Stimulated activated CD8-positive, alpha-beta memory T cell treated with anti-CD3 and anti-CD28 coated beads, Interleukin-12 subunit alpha, Interleukin-12 subunit beta, amount 100 ng/mL, for 4 hours (primary cell): Measurements from ENCODE around the gene ZNF516.

Experiments used
- DNase-seq: peaks from one replicate; pipeline ENCODE4 v3.0.0-alpha.2; 2020; ENCODE audit warnings: low read depth

The ZNF516 gene

DNA sequence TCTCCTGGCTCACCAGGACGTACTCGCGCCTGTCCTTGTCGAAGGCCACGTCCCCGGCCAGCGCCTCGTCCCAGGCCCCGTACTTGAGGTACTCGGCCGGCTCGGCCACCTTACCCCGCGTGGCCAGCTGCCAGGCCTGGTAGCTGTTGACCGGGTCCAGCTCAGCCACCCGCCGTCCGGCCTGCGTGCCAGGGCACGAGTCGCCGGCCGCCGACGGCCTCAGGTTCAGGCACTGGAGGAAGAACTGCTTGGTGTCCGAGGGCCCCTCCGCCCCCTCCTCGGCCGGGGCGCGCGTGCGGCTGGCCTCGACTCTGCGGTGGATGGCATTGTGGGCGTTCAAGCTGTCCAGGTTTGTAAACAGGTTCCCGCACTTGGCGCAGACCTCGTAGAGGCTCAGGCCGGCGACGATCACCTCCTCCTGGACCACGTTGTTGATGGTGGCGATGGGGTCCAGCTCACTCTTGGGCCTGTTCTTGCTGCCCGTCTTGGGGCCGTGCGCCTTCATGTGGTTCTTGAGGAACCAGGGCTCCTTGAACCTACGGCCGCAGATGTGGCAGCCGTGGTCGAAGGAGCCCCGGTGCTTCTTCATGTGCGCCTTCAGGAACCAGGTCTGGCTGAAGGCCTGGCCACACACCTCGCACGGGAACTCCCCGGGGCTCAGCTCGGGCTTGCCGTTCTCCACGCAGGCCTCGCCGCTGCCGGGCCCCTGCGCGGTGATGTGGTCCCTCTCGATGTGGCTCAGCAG is 53.2 kb downstream of the ZNF516 start:
- DNase-seq: no peak

DNA sequence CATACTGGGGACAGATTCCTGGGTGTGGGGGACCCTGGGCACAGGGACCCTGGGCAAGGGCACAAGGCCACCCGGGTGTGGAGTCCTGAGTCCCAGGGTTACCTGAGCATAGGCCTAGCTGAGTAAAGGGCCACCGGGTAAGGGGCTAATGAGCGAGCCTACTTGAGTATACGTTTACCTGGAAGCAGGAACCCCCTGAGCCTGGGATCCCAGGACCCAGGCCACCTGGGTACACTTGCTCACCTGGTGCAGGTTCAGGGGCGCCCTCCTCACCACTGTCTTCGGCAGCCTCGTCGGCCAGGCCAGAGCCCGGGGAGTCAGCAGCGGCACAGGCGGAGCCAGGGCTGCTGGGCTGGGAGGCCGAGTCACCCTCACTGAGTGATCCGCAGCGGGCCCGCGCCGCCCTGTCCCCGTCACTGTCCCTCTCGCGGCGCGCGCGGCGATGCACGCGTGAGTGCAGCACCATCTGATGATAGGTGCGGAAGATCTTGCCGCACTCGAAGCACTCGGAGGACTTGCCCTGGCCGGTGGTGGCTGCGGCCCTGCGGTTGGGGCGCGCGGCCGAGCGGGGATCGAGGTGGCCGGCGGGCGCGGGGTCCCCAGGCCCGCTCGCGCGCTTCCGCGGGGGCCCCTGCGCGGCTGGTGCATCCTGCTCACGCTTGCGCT is 53.9 kb downstream of the ZNF516 start:
- DNase-seq: no peak

DNA sequence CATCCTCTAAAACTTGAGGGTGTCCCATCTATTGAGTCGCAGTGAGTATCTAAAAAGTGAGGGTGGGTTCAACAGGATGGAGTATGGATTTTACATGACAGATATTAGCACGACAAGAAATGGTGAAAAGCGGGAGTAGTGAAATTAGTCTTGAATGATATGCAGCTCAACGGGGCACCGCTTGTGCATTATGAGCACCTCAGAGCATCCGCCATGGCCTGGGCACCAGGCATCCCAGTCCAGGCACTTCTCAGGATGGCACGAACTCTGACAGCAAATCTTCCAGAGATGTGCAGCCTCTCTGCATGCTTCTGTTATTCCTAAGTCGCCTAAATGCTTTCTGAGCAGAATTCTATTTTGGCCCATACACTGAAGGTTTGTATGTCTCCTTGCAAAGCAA is 57.1 kb downstream of the ZNF516 start:
- no peak for DNase-seq

DNA sequence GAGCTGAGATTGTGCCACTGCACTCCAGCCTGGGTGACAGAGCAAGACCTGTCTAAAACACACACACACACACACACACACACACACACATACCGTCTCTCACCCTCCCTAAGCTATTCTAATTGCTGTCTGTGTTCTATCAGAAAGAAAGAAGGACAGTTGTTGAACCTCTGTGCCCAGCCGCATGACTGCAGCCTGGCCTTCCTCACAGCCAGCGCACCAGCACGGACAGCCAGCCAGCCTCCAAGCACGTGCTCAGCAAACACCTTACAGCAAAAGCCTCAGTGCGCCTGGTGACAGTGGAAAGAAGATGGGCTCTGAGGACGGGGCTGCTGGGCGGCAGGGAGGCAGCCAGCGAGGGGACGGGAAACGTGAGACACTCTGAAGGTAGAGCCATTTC is 58.0 kb downstream of the ZNF516 start:
- DNase-seq: no peak

DNA sequence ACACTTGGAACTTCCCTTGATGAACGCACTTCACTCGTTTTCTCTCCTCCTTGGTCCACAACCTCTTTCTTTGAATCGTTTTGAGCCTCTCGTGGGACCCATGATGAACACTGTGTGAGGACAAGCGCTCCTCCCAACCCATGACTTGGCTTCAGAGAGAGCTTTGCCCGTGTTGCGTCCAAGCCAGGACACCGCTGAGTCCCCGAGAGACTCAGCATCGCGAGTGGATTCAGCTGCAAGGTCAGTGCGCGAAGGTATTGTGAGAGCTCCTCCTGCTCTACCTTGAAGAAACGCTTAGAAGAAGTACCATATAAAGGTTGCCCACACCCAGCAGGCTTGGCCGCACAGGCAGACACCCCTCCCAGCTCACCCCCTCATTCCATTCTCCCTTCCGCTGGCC is 58.7 kb downstream of the ZNF516 start:
- DNase-seq: no peak

DNA sequence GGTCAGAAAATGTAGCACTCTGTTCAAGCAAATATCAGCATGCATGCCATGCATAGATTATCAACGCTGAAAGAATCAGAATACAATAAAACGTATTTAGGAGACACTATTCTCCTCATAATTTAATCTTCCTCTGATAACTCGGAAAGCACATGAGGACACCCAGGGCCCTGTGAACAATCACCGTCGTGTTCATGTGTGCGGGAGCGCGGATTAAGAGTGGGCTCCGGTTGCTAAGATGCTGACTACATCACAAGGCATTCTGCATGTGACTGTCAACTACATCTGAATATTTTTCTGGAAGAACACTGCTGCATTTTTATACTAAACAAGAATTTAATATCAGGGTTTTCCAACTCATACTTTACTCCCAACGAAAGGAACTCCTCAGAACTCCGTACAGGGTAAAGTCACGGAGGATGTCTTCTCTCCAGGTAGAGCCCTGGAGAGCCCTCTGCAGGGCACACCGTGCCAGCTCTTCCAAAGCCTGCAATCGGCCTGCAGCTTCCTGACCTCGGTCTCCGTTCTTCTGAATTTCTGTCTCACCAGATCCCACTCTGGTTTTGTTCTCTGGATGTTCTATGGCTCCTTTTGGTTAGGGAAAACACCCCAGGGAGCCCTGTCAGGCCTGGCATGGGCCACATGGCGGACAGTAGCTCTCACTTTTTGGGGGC is 59.6 kb downstream of the ZNF516 start:
- no peak for DNase-seq

DNA sequence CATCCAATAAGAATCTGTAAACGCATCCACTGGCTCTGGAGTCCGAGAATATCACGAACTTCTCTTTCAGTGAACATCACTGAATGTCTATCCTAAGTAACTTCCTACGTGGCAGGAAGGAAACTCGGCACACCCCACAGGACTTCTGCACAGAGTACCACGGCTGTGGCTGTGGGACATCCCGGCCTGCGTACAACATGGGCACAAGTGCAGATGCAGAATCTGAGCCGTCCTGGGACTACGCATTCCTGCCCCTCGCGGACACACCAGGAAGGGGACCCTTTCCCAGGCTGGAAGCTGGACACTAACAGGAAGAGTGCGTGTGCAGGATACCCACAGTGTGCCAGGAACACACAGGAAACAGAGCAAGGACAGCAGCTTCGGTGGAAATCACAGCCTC is 60.6 kb downstream of the ZNF516 start:
- DNase-seq: no peak

DNA sequence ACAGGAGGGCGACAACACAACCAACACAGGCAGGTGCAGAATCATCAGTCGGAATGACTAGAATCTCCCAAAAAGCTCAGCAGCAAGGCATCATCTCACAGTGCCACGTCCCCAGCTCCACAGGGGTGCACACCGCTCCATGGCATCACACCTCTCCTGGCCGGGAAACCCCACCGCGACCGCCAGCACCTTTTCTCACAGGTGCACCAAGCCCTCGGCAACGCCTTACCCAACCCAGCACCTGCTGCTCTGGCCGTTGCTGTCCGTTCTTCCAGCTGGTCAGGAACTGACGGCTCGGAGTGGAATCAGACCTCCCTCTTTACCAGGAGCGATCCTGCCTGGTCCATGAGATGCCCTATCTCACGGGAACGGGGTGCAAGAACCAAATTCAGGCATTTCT is 61.3 kb downstream of the ZNF516 start:
- no peak for DNase-seq

DNA sequence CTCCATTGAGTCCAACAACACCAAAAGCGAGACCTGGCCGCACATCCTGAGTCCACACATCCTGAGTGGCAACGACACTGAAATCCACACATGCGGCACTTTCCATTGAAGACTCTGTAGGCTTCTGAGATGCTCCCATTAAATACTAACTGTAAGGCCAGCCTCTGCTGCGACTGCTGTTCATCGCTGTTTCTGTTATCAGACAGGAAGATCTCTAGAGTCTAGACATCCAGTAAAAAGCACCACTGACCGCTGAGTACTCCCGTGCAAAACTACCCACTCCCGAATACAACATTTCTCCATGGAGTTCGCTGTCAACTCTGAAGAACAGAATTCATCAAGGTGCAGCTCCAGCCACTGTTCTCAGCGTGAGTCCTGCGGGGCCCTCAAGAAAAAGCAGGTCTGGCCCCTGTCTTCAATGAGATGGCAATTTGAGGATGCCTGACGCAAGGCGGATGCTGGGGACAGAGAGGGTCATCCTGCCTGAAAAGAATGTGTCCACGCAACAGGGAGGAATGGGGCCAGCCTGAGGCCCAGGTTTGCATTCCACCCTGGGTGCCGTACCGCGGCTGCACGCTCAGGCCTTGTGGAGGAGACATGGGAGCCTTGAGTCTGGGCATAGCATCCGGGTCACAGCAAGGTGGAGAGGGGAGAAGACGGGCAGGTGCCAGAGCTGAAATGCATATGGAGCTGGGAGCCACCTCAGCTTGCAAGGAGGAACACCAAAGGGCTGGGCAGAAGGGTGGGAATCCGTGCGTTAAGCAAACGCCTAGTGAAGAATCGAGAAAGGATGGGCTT is 61.9 kb downstream of the ZNF516 start:
- no peak for DNase-seq

DNA sequence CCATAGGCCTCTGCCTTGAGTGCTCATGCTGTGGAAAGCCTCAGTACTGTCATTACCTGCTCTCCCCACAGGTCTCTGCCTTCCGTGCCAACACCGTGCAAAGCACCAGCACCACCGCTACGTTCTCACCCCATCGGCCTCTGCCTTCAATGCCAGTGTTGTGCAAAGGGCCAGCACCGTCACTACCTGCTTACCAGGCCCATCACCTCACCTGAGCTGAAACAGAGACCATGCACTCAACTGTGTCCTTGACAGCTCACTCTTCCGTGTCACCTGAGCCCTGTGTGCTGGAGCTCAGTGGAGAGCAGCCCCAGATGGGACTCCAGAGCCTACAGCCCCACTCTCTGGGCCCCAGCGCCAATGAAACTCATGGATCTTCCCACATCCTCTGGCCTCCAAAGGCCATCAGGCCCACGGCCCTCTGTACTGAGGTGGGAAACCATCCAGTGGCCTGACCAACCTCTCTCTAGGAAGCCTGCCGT is 62.7 kb downstream of the ZNF516 start:
- no peak for DNase-seq

DNA sequence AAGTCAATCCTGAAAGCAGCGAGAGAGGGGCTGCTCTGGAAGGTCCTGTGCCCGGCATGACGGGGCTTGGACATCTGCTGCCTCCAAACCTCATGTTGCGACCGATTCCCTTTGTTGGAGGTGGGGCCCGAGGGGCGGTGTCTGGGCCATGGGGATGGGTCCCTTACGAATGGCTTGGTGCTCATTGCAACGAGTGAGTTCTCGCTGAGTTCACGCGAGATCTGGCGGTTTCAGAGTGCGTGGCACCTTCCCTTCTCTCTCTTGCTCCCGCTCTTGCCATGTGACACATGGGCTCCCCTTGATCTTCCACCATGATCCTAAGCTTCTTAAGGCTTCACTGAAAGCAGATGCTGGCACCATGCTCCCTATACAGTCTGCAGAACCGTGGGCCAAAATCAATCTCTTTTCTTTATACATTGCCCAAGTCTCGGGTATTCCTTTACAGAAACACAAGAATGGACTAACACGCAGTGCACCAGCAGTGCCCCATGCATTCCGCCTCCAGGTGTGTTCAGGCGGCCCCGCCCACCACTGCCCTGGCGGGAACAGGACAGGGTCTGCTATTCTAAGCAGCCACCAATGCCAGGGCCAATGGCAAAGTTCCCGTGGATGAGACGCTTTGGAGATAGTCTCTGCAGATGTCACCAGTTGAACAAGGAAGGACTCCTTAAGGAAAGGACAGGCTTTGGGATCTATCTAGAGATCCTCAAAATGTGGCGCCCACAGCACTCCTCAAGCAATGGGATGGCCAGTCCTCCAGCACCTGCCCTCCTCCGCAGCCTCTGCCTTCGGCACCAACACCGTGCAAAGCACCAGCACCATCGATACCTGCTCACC is 63.4 kb downstream of the ZNF516 start:
- DNase-seq: no peak

DNA sequence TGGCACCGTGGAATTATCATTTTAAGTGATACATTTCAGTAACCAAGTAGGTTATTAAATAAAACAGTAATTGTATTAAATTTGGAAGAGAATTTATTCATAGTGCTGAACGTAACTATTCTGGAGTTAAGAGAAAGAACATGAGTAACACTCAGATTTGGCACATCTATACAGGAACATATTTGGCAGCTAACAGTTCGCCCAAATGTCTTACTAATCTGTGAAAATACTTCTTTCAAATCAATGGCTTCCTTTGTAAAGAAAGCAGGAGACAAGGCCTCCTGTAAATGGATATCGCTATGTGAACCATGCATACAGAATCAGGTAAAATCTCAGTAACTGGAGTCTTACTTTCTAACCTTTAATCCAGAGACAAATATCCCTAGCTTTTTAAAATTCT is 64.4 kb downstream of the ZNF516 start:
- DNase-seq: no peak

DNA sequence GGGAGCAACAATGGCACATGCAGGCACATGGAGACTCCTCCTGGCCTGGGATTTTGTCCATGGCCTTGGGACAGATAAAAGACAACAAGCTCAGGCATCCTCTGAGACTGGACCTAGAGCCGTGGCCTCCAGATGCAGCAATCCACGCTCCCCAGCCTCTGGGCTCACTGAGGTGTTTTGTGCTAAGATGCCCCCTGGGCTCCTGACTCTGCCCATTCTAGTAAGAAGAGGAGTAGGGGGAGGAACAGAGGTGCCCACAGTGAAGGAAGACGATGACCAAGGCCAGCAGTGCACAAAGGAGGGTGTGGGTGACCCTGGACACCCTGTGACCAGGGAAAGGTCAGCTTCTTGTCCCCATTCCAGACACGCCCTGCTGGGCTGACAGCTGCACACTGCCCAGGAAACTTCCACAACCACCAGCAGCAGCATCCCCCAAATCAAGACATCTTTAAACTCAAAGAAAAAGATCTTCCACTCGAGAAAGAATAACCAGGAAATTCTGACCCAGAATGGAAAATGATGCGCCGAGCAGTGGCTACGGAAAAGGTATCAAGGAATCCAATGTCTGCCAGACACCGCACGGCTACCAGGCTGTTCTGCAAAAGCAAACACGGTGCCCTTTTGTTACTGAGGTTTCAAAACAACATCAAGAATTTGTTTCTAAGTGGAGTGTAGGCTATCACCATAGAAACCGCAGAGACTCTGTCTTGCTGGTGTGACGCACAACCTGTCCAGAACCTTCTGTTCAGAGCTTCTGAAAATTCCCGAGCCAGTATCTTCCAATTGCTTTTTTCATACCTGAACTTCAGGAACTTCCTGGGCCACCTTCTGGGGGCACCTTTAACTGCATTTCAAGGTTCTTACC is 65.5 kb downstream of the ZNF516 start:
- DNase-seq: no peak

DNA sequence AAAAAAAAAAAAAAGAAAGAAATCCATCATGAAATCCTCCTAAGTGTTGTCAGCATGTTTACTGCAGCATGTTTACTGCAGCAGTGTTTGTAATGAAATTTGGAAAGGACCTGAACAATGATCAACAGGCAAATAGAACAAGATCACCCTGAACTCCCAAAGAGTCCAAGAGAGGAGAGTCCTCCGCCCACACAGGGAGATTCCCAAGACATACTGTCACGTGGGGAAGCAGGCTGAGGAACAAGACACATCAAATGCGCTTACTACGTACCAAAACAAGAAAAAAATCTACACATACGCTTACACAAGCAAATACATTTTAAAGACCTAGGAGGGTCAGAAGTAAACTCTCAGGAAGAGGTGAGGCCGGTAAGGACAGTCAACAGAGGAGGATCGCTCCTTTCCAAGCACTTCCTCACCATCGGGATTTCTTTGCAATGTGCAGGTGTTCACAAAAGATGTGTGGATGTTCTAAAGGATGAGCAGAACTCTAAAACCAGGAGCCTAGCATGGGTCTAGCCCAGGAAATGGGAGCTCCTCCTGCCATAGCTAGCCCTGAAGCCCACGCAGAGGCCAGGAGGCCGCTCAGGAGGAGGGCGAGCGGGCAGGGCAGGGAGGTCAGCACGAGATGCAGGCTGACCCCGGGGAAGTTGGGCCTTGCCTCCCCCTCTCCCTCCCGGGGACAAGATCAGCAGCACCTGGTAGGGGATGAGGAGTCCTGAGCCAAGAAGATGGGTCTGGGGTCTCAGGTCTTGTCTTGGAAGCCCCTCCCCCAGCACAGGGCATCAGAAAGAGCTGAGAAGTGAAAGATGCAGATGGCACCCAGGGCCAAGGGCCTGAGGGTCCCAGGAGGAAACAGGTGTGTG is 66.4 kb downstream of the ZNF516 start:
- no peak for DNase-seq

DNA sequence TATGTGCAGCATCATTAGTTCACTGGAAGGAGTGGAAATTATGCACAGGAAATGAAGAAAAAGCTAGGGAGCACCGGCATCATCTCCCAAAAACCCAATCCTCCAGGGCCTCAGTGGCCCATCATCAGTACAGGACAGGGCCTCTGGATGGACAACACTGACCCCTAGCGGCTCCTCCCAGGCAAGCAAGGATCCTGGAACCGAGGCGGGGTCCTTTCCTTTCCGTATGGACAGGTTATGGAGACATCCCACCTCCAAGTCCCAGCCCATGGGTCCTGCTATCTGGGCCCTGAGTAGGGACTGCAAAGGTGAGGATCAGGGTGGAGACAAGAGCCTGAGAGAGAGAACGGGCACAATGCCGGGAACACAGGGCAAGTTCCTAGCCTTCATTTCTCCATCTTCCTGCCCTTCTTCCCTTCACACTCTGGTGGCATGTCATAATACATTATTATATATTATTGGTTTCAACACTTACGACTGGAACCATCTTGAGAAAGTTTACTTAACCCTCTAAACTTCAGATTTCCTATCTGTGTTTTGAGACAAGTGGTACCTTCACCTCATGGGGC is 68.2 kb downstream of the ZNF516 start:
- DNase-seq: no peak

DNA sequence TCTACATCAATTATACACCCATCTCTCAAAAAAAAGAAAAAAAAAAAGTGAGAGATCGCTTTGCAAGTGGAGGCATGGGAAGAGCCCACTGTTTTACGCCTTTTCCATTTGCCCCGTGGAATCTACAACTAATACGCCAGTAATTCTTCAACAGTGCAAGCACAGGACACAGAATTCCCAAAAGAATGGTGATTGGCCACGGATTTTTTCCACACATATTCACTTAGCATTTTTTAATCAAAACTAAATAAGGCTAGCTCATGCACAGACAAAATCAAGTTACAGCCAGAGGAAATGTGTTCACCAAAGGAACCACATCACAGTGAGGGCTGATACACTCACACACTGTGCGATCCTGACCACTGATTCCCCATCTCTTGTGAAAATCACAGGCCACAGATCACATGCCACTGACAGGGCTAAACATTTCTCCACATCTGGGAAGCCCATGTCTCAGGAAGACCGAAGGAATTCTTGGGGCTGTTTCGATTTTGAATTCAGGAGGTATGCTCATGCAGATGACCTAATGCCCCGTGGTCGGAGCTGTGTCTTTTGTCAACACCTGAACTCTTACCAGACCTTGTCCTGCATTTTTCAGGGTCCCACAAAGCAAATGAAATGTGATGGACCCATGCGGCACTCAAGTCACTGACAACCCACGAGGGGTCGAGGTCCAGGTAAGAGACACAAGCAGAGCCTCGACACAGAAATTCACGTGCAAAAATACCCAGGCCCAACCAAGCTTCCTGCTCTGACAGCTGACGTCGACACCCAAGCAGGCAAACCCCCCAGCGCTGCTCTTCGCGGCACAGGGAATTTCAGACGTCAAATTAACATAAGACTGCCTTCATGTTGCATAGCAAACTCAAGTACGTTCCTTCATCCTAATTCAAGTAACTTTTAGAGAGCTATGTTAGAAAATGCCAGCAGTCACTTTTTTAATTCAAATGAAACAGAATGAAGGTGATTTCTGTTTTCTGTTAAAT is 69.6 kb downstream of the ZNF516 start:
- no peak for DNase-seq

DNA sequence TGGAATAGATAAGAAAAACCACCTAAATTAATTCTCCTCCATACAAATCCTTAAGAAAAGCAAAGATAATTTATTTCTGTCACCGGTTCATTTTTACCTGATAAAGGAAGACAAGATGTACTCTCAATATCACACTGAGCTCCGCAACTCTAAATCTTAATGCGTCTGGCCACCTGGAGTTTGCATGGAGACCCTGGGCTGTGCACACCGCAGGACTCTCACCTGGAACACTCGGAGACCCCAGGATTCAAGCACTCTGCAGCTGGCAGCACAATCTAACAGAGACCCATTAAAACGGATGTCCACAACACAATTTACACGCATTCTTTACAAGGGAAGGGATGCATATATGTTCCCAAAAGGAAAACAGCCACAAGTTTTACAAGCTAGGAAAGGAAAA is 72.2 kb downstream of the ZNF516 start:
- no peak for DNase-seq

DNA sequence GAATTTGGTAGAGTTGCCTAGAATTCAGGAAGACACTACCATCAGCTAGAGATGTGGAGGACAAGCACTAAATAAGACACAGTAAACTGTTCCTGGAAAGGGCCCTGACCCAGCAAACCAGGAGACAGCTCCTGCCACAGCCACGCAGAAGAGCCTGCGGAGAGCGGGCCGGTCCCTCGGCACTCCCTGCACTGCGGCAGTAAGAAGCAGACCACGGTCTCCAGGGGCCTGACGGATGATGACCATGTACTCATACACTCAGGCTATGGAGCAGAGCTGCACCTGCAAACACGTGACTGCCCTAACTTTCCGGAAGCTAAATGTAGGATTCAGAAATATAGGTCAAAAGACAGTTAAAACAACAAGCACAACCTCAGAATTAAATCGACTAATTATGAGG is 72.9 kb downstream of the ZNF516 start:
- no peak for DNase-seq
